RWPE2 (cell line): ENCODE data around the gene NOS2.
"Not testable (repeated sequence)": the region's sequence is repeated elsewhere in the genome, so short reads cannot be mapped to it uniquely, and the experiment has no call there.

Experiments
- ATAC-seq: fragments of 200-7000 bp; cut with Tn5 transposase; 3 replicates; pipeline ENCODE4 v1.9.1; 2021; ENCODE audit warnings: low read depth
- DNase-seq: peaks from one replicate; pipeline ENCODE4 v3.0.0-alpha.2; 2020; ENCODE audit warnings: low spot score
- H3K27ac ChIP-seq: fragments of 450-650 bp; 2 replicates; pipeline ENCODE4 v1.5.1; 2017; ENCODE audit warnings: mild to moderate bottlenecking; ENCODE audit not compliant: poor library complexity, severe bottlenecking
- H3K27me3 ChIP-seq: fragments of 250-450 bp; sonication (Bioruptor Pico); 2 replicates; pipeline ENCODE4 v1.5.1; 2021; ENCODE audit warnings: mild to moderate bottlenecking, moderate library complexity; ENCODE audit not compliant: insufficient read depth, poor library complexity, severe bottlenecking
- H3K36me3 ChIP-seq: fragments of 250-450 bp; sonication (Bioruptor Pico); 2 replicates; pipeline ENCODE4 v1.5.1; 2020; ENCODE audit warnings: low read depth, mild to moderate bottlenecking, moderate library complexity
- H3K4me1 ChIP-seq: fragments of 250-450 bp; sonication (Bioruptor Pico); 2 replicates; pipeline ENCODE4 v1.5.1; 2021; ENCODE audit warnings: mild to moderate bottlenecking, moderate library complexity; ENCODE audit not compliant: insufficient read depth, poor library complexity, severe bottlenecking
- H3K4me3 ChIP-seq: fragments of 250-450 bp; sonication (Bioruptor Pico); 2 replicates; pipeline ENCODE4 v1.5.1; 2021; ENCODE audit warnings: mild to moderate bottlenecking, moderate library complexity; ENCODE audit not compliant: severe bottlenecking
- H3K9me3 ChIP-seq: fragments of 250-450 bp; sonication (Bioruptor Pico); 2 replicates; pipeline ENCODE4 v1.5.1; 2021; ENCODE audit warnings: mild to moderate bottlenecking, moderate library complexity; ENCODE audit not compliant: severe bottlenecking
- TF ChIP-seq, protein P1 (sequence below): fragments of 450-650 bp; IDR thresholded peaks from one replicate; pipeline ENCODE4 v1.5.1; 2017; ENCODE audit warnings: mild to moderate bottlenecking, moderate library complexity; ENCODE audit not compliant: poor library complexity, severe bottlenecking

NOS2 gene

DNA sequence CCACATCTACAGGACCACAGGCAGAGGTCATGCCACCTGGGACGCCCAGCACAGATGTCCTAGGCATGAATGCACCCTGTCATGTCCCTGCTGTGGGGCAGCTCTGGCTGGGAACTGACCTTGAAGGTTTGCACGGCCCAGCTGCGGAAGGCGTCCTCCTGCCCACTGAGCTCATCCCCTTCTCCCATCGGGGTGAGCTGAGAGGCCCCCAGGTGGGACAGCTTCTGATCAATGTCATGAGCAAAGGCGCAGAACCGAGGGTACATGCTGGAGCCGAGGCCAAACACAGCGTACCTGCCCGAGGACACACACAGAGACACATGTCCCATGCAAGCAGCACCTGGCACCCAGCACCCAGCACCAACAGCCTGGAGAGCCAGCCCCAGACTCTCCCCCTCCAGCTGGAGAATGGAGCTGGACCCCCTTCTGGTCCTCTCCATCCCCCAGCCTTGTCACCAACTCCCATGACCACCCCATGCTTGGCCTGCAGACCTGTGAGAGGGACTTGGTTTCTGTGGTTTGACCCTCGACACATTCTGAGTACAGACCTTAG is 31.4 kb downstream of the NOS2 start:
- no peaks in the 10 kb centered on the region for H3K9me3 ChIP-seq
- no peak overlapping the region for H3K27ac ChIP-seq
- TF ChIP-seq, protein P1, sequence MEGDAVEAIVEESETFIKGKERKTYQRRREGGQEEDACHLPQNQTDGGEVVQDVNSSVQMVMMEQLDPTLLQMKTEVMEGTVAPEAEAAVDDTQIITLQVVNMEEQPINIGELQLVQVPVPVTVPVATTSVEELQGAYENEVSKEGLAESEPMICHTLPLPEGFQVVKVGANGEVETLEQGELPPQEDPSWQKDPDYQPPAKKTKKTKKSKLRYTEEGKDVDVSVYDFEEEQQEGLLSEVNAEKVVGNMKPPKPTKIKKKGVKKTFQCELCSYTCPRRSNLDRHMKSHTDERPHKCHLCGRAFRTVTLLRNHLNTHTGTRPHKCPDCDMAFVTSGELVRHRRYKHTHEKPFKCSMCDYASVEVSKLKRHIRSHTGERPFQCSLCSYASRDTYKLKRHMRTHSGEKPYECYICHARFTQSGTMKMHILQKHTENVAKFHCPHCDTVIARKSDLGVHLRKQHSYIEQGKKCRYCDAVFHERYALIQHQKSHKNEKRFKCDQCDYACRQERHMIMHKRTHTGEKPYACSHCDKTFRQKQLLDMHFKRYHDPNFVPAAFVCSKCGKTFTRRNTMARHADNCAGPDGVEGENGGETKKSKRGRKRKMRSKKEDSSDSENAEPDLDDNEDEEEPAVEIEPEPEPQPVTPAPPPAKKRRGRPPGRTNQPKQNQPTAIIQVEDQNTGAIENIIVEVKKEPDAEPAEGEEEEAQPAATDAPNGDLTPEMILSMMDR, result no peak
- no peak overlapping the region for H3K4me3 ChIP-seq
- ATAC-seq (no peak), DNase-seq (no peak)
- no peaks in the 10 kb centered on the region for H3K4me1 ChIP-seq
- H3K36me3 ChIP-seq, result no peaks in the 10 kb centered on the region
- H3K27me3 ChIP-seq, result no peaks in the 10 kb centered on the region

DNA sequence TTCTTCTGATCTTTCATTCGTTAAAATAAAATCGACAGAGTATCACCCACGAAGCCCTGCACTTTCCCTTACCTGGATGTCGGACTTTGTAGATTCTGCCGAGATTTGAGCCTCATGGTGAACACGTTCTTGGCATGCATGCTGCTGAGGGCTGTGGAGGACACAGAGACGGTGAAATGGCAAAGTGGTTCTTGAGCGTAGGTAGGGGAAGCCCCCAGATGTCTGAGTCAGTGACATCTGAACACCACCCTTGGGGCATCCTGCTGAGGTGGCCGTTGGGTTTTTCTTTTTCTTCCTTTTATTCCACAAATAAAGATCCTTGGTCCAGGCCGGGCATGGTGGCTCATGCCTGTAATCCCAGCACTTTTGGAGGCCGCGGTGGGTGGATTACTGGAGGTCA is 33.9 kb downstream of the NOS2 start:
- DNase-seq, result no peak
- no peaks in the 10 kb centered on the region for H3K4me1 ChIP-seq
- TF ChIP-seq, protein P1, result no peak
- ATAC-seq, result no peak
- H3K4me3 ChIP-seq, result no peak overlapping the region
- H3K27me3 ChIP-seq, result no peaks in the 10 kb centered on the region
- no peak overlapping the region for H3K27ac ChIP-seq
- no peaks in the 10 kb centered on the region for H3K36me3 ChIP-seq
- no peaks in the 10 kb centered on the region for H3K9me3 ChIP-seq

DNA sequence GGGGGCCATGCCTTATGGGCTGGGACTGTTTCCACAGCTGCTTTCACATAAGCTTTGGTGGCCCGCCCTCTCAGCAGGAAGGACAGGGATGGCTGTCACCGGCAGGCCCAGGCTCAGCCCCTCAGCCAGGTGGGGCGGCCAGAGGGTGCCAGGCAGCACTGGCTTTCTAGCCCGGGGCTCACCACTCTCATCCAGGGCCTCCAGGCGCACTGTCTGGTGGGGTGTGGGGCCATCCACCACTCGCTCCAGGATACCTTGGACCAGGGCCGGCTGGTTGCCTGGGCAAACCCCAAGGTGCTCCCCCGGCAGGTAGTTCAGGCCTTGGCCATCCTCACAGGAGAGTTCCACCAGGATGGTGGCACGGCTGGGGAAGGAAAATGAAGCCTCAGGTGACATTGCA is 35.0 kb downstream of the NOS2 start:
- H3K36me3 ChIP-seq, result no peaks in the 10 kb centered on the region
- no peak for ATAC-seq
- no peaks in the 10 kb centered on the region for H3K9me3 ChIP-seq
- no peak overlapping the region for H3K4me3 ChIP-seq
- no peak overlapping the region for H3K27ac ChIP-seq
- TF ChIP-seq, protein P1, result no peak
- H3K4me1 ChIP-seq, result no peaks in the 10 kb centered on the region
- H3K27me3 ChIP-seq, result no peaks in the 10 kb centered on the region
- DNase-seq, result no peak

DNA sequence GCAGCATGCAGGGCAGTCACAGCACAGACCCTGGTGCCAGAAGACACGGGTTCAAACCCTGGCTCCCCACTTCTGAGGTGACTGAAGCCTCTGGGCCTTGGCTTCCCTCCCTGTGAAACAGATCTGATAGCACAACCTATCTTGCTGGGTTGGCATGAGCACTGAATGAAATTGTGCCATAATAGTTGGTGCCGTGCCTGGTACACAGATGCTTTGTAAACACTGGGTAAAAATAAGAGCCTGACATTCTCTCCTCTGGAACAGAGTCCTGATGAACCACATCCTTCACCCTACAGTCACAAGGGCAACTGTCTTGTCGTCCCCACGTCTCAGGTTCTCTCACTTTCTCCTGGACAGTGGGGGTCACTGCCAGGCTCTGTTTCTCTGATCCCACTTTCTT is 35.7 kb downstream of the NOS2 start:
- DNase-seq (no peak), ATAC-seq (no peak)
- TF ChIP-seq, protein P1, result no peak
- H3K36me3 ChIP-seq, result no peaks in the 10 kb centered on the region
- H3K27ac ChIP-seq, result no peak overlapping the region
- no peaks in the 10 kb centered on the region for H3K4me1 ChIP-seq
- no peaks in the 10 kb centered on the region for H3K27me3 ChIP-seq
- no peaks in the 10 kb centered on the region for H3K9me3 ChIP-seq
- no peak overlapping the region for H3K4me3 ChIP-seq

DNA sequence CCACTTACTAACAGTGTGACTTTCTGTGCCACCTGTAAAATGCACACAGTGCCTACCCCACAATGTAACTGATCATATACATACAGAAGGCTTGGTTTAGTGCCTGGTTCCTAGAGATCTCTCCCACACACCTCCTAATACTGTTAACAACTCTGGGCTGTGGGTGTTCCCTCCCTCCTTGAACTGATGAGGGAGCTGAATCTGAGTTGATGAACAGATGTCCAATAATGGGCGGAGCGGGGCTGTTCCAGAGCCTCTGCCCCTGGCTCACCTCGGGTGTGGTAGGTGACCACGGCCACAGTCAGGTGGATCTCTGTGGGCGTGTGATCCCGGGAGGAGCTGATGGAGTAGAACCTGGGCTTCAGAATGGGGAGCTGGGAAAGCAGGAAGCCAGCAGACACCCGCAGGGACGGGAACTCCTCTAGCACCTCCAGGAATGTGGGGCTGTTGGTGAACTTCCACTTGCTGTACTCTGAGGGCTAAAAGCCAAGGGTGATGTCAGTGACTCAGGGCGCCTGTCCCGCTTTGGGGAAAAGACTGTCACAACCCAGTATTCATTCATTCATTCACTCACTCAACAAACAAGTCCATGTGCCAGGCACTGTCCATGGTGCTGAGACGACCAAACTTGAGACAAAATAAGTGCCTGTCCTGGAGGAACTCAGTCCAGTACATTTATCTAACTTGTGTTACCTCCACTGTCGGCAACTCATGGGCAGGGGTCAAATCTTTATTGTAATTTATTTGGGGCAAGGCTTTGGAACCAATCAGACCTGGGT is 37.6 kb downstream of the NOS2 start:
- no peaks in the 10 kb centered on the region for H3K36me3 ChIP-seq
- H3K27me3 ChIP-seq, result no peaks in the 10 kb centered on the region
- no peaks in the 10 kb centered on the region for H3K9me3 ChIP-seq
- no peak overlapping the region for H3K27ac ChIP-seq
- TF ChIP-seq, protein P1, result no peak
- ATAC-seq (no peak), DNase-seq (no peak)
- no peaks in the 10 kb centered on the region for H3K4me1 ChIP-seq
- no peak overlapping the region for H3K4me3 ChIP-seq

DNA sequence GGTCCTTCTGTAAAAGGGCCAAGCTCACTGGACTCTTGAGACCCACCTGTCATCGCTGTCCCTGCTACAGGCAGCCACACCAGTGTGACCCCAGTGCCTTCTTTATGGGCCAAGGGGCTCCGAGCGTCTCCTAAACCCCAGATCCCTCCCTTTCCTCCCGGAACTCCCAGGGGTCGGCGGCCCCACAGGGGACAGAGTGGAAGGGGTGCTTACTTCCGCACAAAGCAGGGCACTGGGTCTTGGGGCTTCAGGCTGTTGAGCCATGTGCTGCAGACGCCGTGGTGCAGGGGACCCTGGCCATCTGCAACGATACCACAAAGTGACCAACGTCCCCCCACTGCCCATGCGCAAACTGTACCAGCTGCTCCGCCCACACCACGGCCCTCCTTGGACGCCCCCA is 39.4 kb downstream of the NOS2 start:
- H3K27ac ChIP-seq, DNase-seq, H3K36me3 ChIP-seq, H3K4me3 ChIP-seq, H3K27me3 ChIP-seq, ATAC-seq, H3K4me1 ChIP-seq, H3K9me3 ChIP-seq: not testable (repeated sequence)
